HepG2 (cell line): ENCODE measurements around the gene CTSS. TPM values are rescaled to one million over a fixed set of nuclear protein-coding genes. Genes with fewer than 3 reads are reported as not detected.

Experiments used
- ATAC-seq: fragments of 200-7000 bp; cut with Tn5 transposase; 3 replicates; pipeline ENCODE4 v1.9.1; 2020; ENCODE audit warnings: mild to moderate bottlenecking, moderate library complexity
- BruUV-seq: library from RNA; stranded (reverse); fragments of 400-500 nt; replicated peaks from 2 replicates; lab custom pipeline; 2021; lab: Mats Ljungman, UMichigan
- CTCF ChIA-PET: fragments of 300-600 bp; formaldehyde crosslinking; extraction: SDS; loops from one replicate; lab custom pipeline; 2021; ENCODE audit warnings: low total read pairs, inconsistent platforms, low intra/inter-chr PET ratio; lab: Yijun Ruan, JAX
- POLR2A ChIA-PET: fragments of 350-600 bp; sonication (Branson Sonifier 250); formaldehyde crosslinking; loops from one replicate; lab custom pipeline; 2020; ENCODE audit warnings: antibody characterized with exemption, inconsistent platforms; lab: Yijun Ruan, JAX
- DNase-seq: peaks from one replicate; pipeline ENCODE4 v3.0.0-alpha.2; 2015; ENCODE audit warnings: low spot score
- FAIRE-seq: peaks from 3 replicates; lab custom pipeline; 2011; peaks lifted over from hg19 to GRCh38; lab: Jason Lieb, UNC
- H2AFZ ChIP-seq: one replicate; pipeline ENCODE4 v1.6.1; 2011; ENCODE audit warnings: low read length, inconsistent platforms
- H3K27ac ChIP-seq: fragments of 300-600 bp; 3 replicates; pipeline ENCODE4 v1.8.0; 2011; ENCODE audit warnings: mixed run types, mild to moderate bottlenecking, mixed read lengths, low read length, inconsistent platforms; ENCODE audit not compliant: insufficient read depth; ENCODE audit errors: extremely low read length
- H3K27me3 ChIP-seq, 2 experiments: fragments of 200-600 bp in 1 of 2; 2 replicates in 1 of 2; 3 replicates in 1 of 2; pipeline versions ENCODE4 v1.6.0 to v1.8.0; 2011; ENCODE audit warnings: low read length in 2 of 2, mild to moderate bottlenecking in 2 of 2, moderate library complexity in 2 of 2, inconsistent platforms in 1 of 2; ENCODE audit not compliant: insufficient read depth in 2 of 2, control insufficient read depth in 1 of 2
- H3K36me3 ChIP-seq, 2 experiments: fragments of 200-600 bp in 1 of 2; replicated peaks in 1 of 2; 2 replicates in 1 of 2; 3 replicates in 1 of 2; pipeline versions ENCODE4 v1.5.1 to v1.8.0; 2011; ENCODE audit warnings: low read length in 2 of 2, inconsistent platforms in 1 of 2; ENCODE audit not compliant: insufficient read depth in 2 of 2, control insufficient read depth in 1 of 2
- H3K4me1 ChIP-seq: 2 replicates; pipeline ENCODE4 v1.5.1; 2012; ENCODE audit warnings: low read length, inconsistent platforms; ENCODE audit not compliant: insufficient read depth
- H3K4me2 ChIP-seq: 2 replicates; pipeline ENCODE4 v1.6.0; 2011; ENCODE audit warnings: low read depth, low read length, inconsistent platforms
- H3K4me3 ChIP-seq, 3 experiments: fragments of 200-600 bp in 1 of 3; sonication (generic), shearing (Covaris generic) in 1 of 3; replicated peaks in 1 of 3; 2 replicates each; pipeline ENCODE4 v1.5.1; 2011 to 2016; ENCODE audit warnings: low read length in 3 of 3, inconsistent platforms in 2 of 3, low read depth in 2 of 3, mild to moderate bottlenecking in 2 of 3, control low read depth in 1 of 3, mixed read lengths in 1 of 3; ENCODE audit not compliant: insufficient read depth in 1 of 3
- H3K79me2 ChIP-seq: one replicate; pipeline ENCODE4 v1.6.1; 2011; ENCODE audit warnings: low read length, inconsistent platforms; ENCODE audit not compliant: insufficient read depth
- H3K9ac ChIP-seq: 2 replicates; pipeline ENCODE4 v1.6.0; 2011; ENCODE audit warnings: mild to moderate bottlenecking, low read depth, low read length, inconsistent platforms; ENCODE audit not compliant: insufficient read depth
- H3K9me3 ChIP-seq: 2 replicates; pipeline ENCODE4 v1.5.1; 2012; ENCODE audit warnings: mild to moderate bottlenecking, low read length
- H4K20me1 ChIP-seq: 2 replicates; pipeline ENCODE4 v1.6.0; 2011; ENCODE audit warnings: inconsistent platforms, mild to moderate bottlenecking, low read length, moderate library complexity; ENCODE audit not compliant: insufficient read depth
- AGO2 ChIP-seq: fragments of 200-400 bp; formaldehyde crosslinking; optimal IDR thresholded peaks from 2 replicates; pipeline ENCODE3; 2017; ENCODE audit warnings: mild to moderate bottlenecking, low read depth, low read length, moderate library complexity
- E2F2 ChIP-seq: sonication (generic); formaldehyde crosslinking; IDR thresholded peaks from 2 replicates; pipeline ENCODE4 v1.4.0; 2020; ENCODE audit warnings: missing genetic modification reagents, borderline replicate concordance
- KDM3A ChIP-seq: IDR thresholded peaks from 2 replicates; pipeline ENCODE4 v1.6.1; 2018; ENCODE audit warnings: low read depth, missing compliant biosample characterization
- MBD4 ChIP-seq: IDR thresholded peaks from 2 replicates; pipeline ENCODE4 v1.6.1; 2012; ENCODE audit warnings: low read length, inconsistent platforms, borderline replicate concordance
- MEIS1 ChIP-seq: sonication (generic); formaldehyde crosslinking; IDR thresholded peaks from 2 replicates; pipeline ENCODE4 v1.9.0; 2021; ENCODE audit warnings: mild to moderate bottlenecking, missing genetic modification reagents, moderate library complexity, borderline replicate concordance
- SKIL ChIP-seq: sonication (generic); formaldehyde crosslinking; IDR thresholded peaks from 2 replicates; pipeline ENCODE4 v1.8.0; 2022; ENCODE audit warnings: missing genetic modification reagents, mild to moderate bottlenecking, moderate library complexity, borderline replicate concordance
- SMAD3 ChIP-seq: sonication (generic); formaldehyde crosslinking; IDR thresholded peaks from 2 replicates; pipeline ENCODE4 v1.4.0; 2020; ENCODE audit warnings: missing genetic modification reagents
- TOPORS ChIP-seq: sonication (generic); formaldehyde crosslinking; IDR thresholded peaks from 2 replicates; pipeline ENCODE4 v1.8.0; 2023; ENCODE audit warnings: mild to moderate bottlenecking, missing genetic modification reagents
- ZGPAT ChIP-seq: IDR thresholded peaks from 2 replicates; pipeline ENCODE4 v1.6.1; 2016; ENCODE audit warnings: mild to moderate bottlenecking
- ZNF329 ChIP-seq: sonication (generic); formaldehyde crosslinking; IDR thresholded peaks from 2 replicates; pipeline ENCODE4 v1.9.0; 2021; ENCODE audit warnings: low read depth, mild to moderate bottlenecking, missing genetic modification reagents
- in situ Hi-C: cut with HindIII; loops from 2 replicates; pipeline ENCODE4 v1.10.0; 2017; ENCODE audit warnings: low pct_unique_long_range_greater_than_20kb; ENCODE audit not compliant: extremely low pct_ligation_motif_present
- intact Hi-C: fragments of 100-400 bp; cut with micrococcal nuclease; formaldehyde crosslinking; loops from one replicate; pipeline ENCODE4 v1.10.0; 2022; ENCODE audit not compliant: unreplicated experiment
- polyA plus RNA-seq, 8 experiments: library from polyadenylated mRNA; depleted of rRNA in 3 of 8; stranded (reverse) in 7 of 8; unstranded in 1 of 8; fragments of >200 nt; fragmentation: Illumina TruSeq in 4 of 8; extraction: Trizol in 4 of 8; gene quantifications; 2 replicates each; pipeline versions ENCODE4 v1.2.1 to v1.2.3, GENCODE V29; 2011 to 2016; ENCODE audit warnings: low read depth in 4 of 8, missing spikeins in 1 of 8, mixed read lengths in 1 of 8; ENCODE audit not compliant: insufficient read depth in 1 of 8
- total RNA-seq, 5 experiments: library from RNA; depleted of rRNA; stranded (reverse); fragments of >200 nt; fragmentation: Illumina TruSeq; extraction: Trizol; gene quantifications; 2 replicates each; pipeline ENCODE4 v1.2.3, GENCODE V29; 2016; ENCODE audit warnings: low read depth in 1 of 5

The CTSS gene
- total and polyA plus RNA-seq, 2 of the 13 experiments (the other 11 are each of a cell fraction or from before 2014, with no cell fraction given): 0.33 to 1.0 TPM

- TF ChIP-seq KDM3A (no peak), E2F2 (CRISPR knock-in tag) (no peak), SMAD3 (CRISPR knock-in tag) (no peak), MBD4 (no peak), ZGPAT (CRISPR knock-in tag) (no peak), ZNF329 (no peak), TOPORS (no peak), AGO2 (no peak), SKIL (no peak), MEIS1 (CRISPR knock-in tag) (no peak)
- Histone ChIP-seq H3K4me2 (no peak overlapping the region), H4K20me1 (no peaks in the 10 kb centered on the region), H3K27ac (no peak overlapping the region), H3K9ac (no peak overlapping the region), H3K27me3 (no peaks in the 10 kb centered on the region; a peak in 1 of 5 replicates), H3K79me2 (no peaks in the 10 kb centered on the region), H2AFZ (no peak overlapping the region), H3K9me3 (no peaks in the 10 kb centered on the region), H3K4me1 (peaks cover 9% of the 10 kb centered on the region; the same call in 1 of the 2 replicates), H3K36me3 (no peaks in the 10 kb centered on the region), H3K4me3 (no peak overlapping the region)
- ChIA-PET CTCF (no interaction called here), POLR2A (no interaction called here)
- no TSS peak for BruUV-seq
- in situ Hi-C loops: no loop called here
- no peak for FAIRE-seq
- intact Hi-C loops: no loop called here
- ATAC-seq: no peak
- no peak for DNase-seq
These were observed 62.2 kb downstream of the CTSS start for GRCh38 chr1:150703427-150703826.
